Fibroblast of peridontal ligament (primary cell): ENCODE data around the gene ERAL1.
A peak's percentile ranks its signal among the peaks of the same experiment; 100 is the strongest.
"Not testable (repeated sequence)": the region's sequence is repeated elsewhere in the genome, so short reads cannot be mapped to it uniquely, and the experiment has no call there.

Source experiments
- DNase-seq: peaks from one replicate; pipeline ENCODE4 v3.0.0-alpha.2; 2010; ENCODE audit errors: extremely low read depth

Gene ERAL1

DNA sequence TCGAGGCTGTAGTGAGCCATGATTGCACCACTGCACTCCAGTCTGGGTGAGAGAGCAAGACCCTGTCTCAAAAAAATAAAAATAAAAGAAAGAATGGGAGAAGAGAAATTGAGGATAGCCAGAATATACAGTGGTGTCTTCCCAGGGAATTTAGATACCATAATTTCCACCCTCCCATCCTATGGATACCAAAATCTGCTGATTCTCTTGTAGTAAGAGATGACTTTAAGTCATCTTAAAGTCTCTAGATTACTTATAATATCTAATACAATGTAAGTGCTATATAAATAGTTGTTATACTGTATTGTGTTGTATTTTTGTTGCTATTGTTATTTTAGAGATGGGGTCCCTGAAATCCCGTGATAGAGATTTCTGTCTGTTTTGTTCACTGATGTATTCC is 1.5 kb upstream of the ERAL1 start:
- DNase-seq, result no peak

DNA sequence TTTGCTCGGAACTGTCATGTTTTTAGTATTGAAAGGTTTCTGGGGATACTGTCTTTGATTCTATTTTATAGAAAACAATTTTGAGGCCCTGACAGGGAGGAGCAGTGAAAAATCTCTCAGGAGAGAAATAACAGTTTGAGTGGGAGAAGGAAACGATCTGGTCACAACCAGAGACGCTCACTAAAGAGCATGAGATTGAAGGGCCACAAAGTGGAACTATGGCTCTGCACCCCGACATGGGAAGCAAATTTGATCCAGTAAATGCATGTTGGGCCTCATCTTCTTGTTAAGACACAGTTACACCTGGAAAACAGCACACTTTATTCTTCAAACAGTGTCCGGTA is 492 bp downstream of the ERAL1 start:
- no peak for DNase-seq

DNA sequence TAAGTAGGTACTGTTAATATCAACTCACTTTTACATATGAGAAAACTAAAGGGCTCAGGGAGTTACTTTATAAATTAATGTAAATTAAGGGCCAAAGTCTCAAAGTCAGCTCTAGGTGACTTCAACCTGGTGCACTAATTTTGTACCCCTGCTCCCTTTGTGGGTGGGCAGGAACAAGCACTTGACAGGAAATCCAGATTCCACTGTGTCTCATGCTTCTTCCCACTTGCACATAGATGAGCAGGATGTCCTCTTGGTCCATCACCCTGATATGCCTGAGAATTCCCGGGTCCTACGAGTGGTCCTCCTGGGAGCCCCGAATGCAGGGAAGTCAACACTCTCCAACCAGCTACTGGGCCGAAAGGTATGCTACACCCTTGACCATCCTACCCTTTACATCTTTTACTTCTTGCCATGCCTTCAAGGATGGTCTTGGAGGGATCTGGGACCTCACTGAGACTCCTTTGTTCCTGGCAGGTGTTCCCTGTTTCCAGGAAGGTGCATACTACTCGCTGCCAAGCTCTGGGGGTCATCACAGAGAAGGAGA is 1.3 kb downstream of the ERAL1 start:
- no peak for DNase-seq

DNA sequence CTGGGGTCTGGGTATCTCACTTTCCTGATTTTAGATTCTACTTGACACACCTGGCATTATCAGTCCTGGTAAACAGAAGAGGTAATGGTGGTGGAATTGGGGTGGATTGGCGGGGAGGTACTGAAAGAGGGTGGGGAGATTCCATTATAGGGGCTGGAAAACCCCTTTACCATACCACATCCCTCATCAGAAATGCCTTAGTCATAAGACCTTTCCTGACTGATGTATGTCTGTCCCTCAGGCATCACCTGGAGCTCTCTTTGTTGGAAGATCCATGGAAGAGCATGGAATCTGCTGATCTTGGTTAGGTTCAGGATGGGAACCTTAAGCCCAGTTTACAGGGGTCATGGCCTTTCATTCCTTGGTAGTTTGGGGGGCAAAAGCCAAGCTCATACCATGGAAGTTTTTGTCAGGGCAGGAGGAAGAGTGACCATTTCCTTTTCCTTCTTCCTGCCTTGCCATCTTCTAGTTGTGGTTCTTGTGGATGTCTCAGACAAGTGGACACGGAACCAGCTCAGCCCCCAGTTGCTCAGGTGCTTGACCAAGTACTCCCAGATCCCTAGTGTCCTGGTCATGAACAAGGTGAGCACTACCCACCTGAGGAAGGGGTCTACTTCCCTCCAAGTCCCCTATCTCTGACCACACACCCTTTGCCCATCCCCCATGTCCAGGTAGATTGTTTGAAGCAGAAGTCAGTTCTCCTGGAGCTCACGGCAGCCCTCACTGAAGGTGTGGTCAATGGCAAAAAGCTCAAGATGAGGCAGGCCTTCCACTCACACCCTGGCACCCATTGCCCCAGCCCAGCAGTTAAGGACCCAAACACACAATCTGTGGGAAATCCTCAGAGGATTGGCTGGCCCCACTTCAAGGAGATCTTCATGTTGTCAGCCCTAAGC is 3.3 kb downstream of the ERAL1 start:
- DNase-seq, result no peak

DNA sequence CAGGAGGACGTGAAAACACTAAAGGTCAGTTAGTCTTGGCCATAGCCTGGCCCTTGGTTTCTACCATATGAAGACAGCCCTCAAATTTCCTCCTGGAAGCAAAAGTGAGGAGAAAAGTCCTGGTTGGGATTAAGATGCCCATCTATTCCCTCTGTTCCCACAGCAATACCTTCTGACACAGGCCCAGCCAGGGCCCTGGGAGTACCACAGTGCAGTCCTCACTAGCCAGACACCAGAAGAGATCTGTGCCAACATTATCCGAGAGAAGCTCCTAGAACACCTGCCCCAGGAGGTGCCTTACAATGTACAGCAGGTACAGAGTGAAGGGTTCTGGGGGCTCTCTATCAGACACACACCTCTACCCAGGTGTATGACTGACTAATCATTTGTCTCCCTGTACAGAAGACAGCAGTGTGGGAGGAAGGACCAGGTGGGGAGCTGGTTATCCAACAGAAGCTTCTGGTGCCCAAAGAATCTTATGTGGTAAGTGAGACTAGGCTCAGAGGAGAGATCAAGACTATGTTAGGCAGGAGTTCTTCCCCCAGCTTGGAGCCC is 4.1 kb downstream of the ERAL1 start:
- no peak for DNase-seq

- no peak for DNase-seq
These were observed 5.6 kb downstream of the ERAL1 start for GRCh38 chr17:28860363-28860808.

DNA sequence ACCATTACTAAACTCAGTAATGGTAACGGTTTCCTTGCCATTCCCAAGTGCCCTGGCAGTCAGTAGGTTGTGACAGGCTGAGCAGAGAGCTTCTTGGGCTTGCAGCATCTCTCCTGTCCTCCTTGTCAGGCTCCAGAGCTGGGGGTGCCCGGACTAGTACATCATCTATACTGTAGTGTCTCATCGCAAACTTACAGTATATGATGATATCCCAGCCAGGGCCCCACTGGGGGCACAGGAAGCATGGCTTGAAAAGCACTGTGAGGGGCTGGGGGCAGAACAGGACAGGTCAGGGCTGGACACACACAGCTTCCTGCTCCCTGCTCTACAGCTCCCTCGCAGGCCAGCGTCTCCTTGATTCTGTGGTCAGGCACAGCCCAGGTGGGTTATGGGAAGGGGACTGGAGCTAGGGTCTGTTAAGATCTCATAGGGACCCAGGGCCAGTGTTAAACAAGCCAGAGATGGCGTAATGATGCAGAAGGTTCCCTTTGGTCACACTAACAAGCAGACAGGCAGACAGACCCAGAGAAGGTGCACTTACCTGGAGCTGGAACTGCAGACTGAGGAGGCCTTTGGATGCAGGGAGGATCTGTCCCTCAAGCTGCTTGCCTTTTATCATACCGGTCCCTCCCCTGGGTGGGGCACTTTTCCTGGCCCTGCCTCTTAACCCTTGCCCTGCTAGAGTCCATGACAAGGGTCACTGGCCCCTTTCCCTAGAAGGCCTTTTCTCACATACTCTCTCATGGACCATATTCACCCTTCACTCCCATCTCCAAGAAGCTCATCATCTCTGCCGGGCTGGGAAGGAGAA is 6.8 kb downstream of the ERAL1 start:
- no peak for DNase-seq

- no peak for DNase-seq
These were observed 7.7 kb downstream of the ERAL1 start for GRCh38 chr17:28862561-28862960.

DNA sequence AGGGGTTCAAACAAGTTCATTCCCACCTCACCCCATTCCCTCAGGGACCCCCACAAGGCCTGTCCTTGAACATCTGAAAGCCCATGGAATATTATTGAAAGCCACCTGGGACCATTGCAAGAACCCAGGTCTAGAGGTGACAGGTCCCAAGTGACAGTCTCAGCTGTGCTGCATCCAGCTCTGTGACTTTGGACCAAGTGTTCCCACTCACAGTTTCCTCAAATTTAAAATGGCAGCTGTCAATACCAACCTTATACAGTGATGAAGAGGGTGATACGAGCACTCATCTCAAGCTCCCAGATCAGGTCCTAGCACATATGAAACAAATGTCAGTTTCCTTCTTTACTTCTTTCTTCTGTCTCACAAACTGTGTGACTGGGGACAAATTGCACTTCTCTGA is 9.1 kb downstream of the ERAL1 start:
- DNase-seq, result no peak

DNA sequence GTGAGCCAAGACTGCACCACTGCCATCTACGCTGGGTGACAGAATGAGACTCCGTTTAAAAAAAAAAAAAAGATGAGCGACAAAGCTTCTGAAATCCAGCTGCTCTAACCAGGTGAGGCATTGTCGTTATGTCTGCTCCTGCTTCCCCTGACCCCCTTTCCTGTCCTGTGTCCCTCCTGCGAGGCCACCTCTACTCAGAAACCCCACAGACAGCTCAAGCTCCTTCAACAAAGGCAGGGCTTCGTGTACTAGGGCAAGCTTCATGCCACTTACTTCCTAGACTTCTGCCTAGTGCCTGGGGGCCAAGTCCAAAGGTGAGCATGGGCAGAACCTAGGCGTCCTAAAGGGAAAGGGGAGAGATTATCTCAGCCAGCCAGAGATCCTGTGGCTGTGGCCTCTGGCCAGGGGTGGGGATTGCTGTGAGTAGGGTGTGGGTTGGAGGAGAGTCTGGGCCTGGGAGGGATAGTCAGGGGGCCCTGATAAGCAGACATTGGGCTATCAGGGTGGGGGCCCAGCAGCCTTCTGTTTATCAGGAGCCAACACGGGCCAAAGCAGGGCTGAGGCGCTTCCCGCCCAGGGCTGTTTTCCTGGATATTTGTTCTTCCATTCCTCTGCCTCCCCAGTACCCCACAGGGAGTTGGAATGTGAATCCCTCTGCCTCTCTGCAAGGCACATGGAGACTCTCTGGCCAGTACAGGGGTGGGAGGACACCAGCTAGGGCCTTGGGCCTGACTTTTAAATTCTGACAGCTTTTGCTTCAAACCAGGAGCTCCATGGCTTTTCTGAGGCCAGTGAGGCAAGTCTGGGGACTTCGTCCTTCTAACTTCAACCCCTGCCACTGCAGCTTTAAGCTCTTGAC is 10.4 kb downstream of the ERAL1 start:
- DNase-seq, result no peak

DNA sequence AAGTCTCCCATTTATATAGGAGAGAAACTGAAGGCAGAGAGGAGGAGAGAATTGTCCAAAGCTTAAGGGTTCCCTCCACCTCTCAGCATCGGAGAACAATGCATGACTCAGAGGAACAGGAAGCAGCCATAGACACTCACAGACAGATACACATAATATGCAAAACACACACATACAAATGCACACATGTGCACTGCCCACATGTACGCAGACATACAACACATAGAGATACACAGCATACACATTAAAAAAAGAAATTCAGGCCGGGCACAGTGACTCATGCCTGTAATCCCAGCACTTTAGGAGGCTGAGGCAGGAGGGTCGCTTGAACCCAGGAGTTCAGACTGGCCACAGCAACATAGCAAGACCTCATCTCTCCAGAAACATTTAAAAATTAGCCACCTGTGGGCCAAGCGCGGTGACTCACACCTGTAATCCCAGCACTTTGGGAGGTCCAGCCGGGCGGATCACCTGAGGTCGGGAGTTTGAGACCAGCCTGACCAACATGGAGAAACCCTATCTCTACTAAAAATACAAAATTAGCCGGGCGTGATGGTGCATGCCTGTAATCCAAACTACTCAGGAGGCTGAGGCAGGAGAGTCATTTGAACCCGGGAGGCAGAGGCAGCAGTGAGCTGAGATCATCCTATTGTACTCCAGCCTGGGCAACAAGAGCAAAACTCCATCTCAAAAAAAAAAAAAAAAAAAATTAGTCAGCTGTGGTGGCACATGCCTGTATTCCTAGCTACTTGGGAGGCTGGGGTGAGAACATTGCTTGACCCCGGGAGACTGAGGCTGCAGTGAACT is 11.3 kb downstream of the ERAL1 start:
- DNase-seq, result no peak

- DNase-seq, result no peak
These were observed 12.5 kb downstream of the ERAL1 start for GRCh38 chr17:28867276-28867675.

GRCh38 chr17:28871056-28871579 is 16.3 kb downstream of the ERAL1 start:
- no peak for DNase-seq

DNA sequence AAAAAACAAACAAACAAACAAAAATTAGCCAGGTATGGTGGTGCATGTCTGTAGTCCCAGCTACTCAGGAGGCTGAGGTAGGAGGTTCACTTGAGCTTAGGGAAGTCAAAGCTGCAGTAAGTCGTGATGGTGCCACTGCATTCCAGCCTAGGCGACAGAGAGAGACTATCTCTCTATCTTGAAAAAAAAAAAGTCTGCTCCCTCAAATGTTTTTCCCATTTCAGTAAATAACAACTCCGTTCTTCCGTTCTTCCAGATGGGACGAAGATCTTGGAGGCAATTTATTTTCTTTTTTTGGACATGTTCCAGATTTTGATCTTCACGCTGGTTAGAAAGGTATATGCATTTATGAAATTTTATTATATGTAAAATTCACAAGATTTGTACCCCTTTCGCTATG is 19.0 kb downstream of the ERAL1 start:
- no peak for DNase-seq

GRCh38 chr17:28874750-28875149 is 19.9 kb downstream of the ERAL1 start:
- no peak for DNase-seq

DNA sequence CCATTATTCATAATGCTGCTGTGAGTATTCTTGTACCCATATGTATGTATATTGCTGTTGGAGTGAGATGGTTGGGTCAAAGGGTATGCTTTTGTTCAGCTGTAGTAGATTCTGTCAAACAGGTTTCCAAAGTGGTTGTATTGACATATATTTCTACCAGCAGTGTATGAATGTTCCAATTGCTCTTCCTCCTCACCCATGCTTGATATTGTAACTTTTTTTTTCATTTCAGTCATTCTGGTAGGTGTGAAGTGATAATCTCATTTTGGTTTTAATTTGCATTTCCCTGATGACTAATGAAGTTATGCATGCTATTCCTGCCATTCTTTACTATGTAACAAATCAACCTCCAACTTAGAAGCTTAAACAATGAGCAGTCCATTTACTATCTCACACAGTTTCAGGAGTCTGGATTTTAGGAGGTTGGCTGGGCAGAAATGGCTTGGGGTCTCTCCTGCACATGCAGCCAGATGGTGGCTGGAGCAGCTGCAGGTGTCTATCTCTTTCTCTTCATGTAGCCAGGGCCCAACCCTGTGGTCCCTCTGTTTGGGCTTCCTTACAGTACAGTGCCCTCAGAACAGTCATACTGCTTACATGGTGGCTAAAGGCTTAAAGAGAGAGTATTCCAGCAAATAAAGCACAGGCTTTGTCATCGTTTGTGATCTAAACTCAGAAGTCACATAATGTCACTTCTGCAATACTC is 21.2 kb downstream of the ERAL1 start:
- no peak for DNase-seq

GRCh38 chr17:28877150-28877711 is 22.4 kb downstream of the ERAL1 start:
- not testable (repeated sequence) for DNase-seq

- no peak for DNase-seq
These were observed 23.5 kb downstream of the ERAL1 start for GRCh38 chr17:28878158-28878910.

GRCh38 chr17:28878981-28879380 is 24.2 kb downstream of the ERAL1 start:
- DNase-seq, result peak; percentile 22
